Mesendoderm (in vitro differentiated cells): ENCODE data around the gene VENTX.

Experiments used
- DNase-seq: peaks from one replicate; pipeline ENCODE4 v3.0.0; 2013
- H2AK5ac ChIP-seq: 2 replicates; pipeline ENCODE4 v1.6.1; 2013; ENCODE audit warnings: low read length, inconsistent platforms
- H2BK120ac ChIP-seq: 2 replicates; pipeline ENCODE4 v1.6.1; 2013; ENCODE audit warnings: low read depth, mild to moderate bottlenecking, low read length, moderate library complexity, mixed read lengths
- H2BK15ac ChIP-seq: replicated peaks from 2 replicates; pipeline ENCODE4 v1.6.1; 2013; ENCODE audit warnings: low read depth, mild to moderate bottlenecking, moderate library complexity
- H2BK5ac ChIP-seq: 2 replicates; pipeline ENCODE4 v1.6.1; 2013; ENCODE audit warnings: low read length, inconsistent platforms
- H3K18ac ChIP-seq: 2 replicates; pipeline ENCODE4 v1.6.1; 2013; ENCODE audit warnings: mild to moderate bottlenecking, low read length, mixed read lengths
- H3K23ac ChIP-seq: one replicate; pipeline ENCODE4 v1.6.1; 2013; ENCODE audit warnings: low read length
- H3K27ac ChIP-seq: 2 replicates; pipeline ENCODE4 v1.5.1; 2013; ENCODE audit warnings: low read depth, mild to moderate bottlenecking, inconsistent platforms, low read length, moderate library complexity
- H3K27me3 ChIP-seq: 2 replicates; pipeline ENCODE4 v1.6.1; 2013; ENCODE audit warnings: low read length, control low read depth, mild to moderate bottlenecking, inconsistent platforms; ENCODE audit not compliant: insufficient read depth, poor library complexity
- H3K36me3 ChIP-seq: 2 replicates; pipeline ENCODE4 v1.6.1; 2013; ENCODE audit warnings: low read length, inconsistent platforms; ENCODE audit not compliant: control insufficient read depth, insufficient read depth
- H3K4ac ChIP-seq: one replicate; pipeline ENCODE4 v1.6.1; 2013; ENCODE audit warnings: low read depth, mild to moderate bottlenecking, low read length, moderate library complexity
- H3K4me1 ChIP-seq: 2 replicates; pipeline ENCODE4 v1.6.1; 2013; ENCODE audit warnings: low read depth, low read length, inconsistent platforms; ENCODE audit not compliant: control insufficient read depth
- H3K4me2 ChIP-seq: 2 replicates; pipeline ENCODE4 v1.6.1; 2013; ENCODE audit warnings: low read length
- H3K4me3 ChIP-seq: 2 replicates; pipeline ENCODE4 v1.5.1; 2013; ENCODE audit warnings: mild to moderate bottlenecking, low read length
- H3K56ac ChIP-seq: one replicate; pipeline ENCODE4 v1.6.1; 2013; ENCODE audit warnings: low read length
- H3K79me1 ChIP-seq: 2 replicates; pipeline ENCODE4 v1.6.1; 2013; ENCODE audit warnings: low read length, inconsistent platforms
- H3K79me2 ChIP-seq: 2 replicates; pipeline ENCODE4 v1.6.1; 2013; ENCODE audit warnings: mild to moderate bottlenecking, low read length; ENCODE audit not compliant: control insufficient read depth, insufficient read depth
- H3K9ac ChIP-seq: 2 replicates; pipeline ENCODE4 v1.6.1; 2013; ENCODE audit warnings: low read length, inconsistent platforms
- H4K5ac ChIP-seq: one replicate; pipeline ENCODE4 v1.6.1; 2013; ENCODE audit warnings: low read length
- H4K8ac ChIP-seq: one replicate; pipeline ENCODE4 v1.6.1; 2013; ENCODE audit warnings: low read depth, mild to moderate bottlenecking, control low read depth, low read length, moderate library complexity
- WGBS: extraction: QIAGEN DNeasy Blood & Tissue Kit; methylation state at CpG from one replicate; pipeline ENCODE4 v1.1.7; 2013; ENCODE audit warnings: low lambda C conversion rate, missing lambda C conversion rate; ENCODE audit not compliant: insufficient coverage; ENCODE audit errors: extremely low coverage; 5-methylcytosine and 5-hydroxymethylcytosine counted together

VENTX gene

GRCh38 chr10:133273534-133274143 is 36.0 kb downstream of the VENTX start:
- Histone ChIP-seq H3K9ac (no peak overlapping the region), H2BK15ac (no peak overlapping the region), H3K79me2 (no peaks in the 10 kb centered on the region), H3K4me1 (no peaks in the 10 kb centered on the region), H3K79me1 (no peaks in the 10 kb centered on the region), H3K27me3 (no peaks in the 10 kb centered on the region), H3K56ac (no peak overlapping the region), H3K4ac (no peak overlapping the region), H3K36me3 (no peaks in the 10 kb centered on the region), H4K8ac (no peak overlapping the region), H3K23ac (no peak overlapping the region), H2BK5ac (no peak overlapping the region), H3K4me3 (no peak overlapping the region), H3K4me2 (no peak overlapping the region), H3K18ac (no peak overlapping the region), H3K27ac (no peak overlapping the region), H2BK120ac (no peak overlapping the region), H2AK5ac (no peak overlapping the region), H4K5ac (no peak overlapping the region)
- no CpG with 5 or more reads among the region's 28 CpGs for WGBS
- no peak for DNase-seq

GRCh38 chr10:133274751-133275683 is 37.4 kb downstream of the VENTX start:
- H2BK15ac ChIP-seq = no peak overlapping the region
- no peak overlapping the region for H3K56ac ChIP-seq
- no peak overlapping the region for H2BK120ac ChIP-seq
- no peaks in the 10 kb centered on the region for H3K27me3 ChIP-seq
- no peaks in the 10 kb centered on the region for H3K4me1 ChIP-seq
- H2AK5ac ChIP-seq = no peak overlapping the region
- H3K79me2 ChIP-seq = no peaks in the 10 kb centered on the region
- H3K23ac ChIP-seq = no peak overlapping the region
- no peak overlapping the region for H4K8ac ChIP-seq
- no peak overlapping the region for H3K18ac ChIP-seq
- no peak overlapping the region for H3K27ac ChIP-seq
- H4K5ac ChIP-seq = no peak overlapping the region
- H3K79me1 ChIP-seq = no peaks in the 10 kb centered on the region
- H3K36me3 ChIP-seq = no peaks in the 10 kb centered on the region
- no peak overlapping the region for H2BK5ac ChIP-seq
- no peak for DNase-seq
- no peak overlapping the region for H3K4me3 ChIP-seq
- no peak overlapping the region for H3K4ac ChIP-seq
- H3K4me2 ChIP-seq = no peak overlapping the region
- no peak overlapping the region for H3K9ac ChIP-seq
- WGBS = no CpG with 5 or more reads among the region's 26 CpGs

- Histone ChIP-seq H2BK5ac (no peak overlapping the region), H4K5ac (no peak overlapping the region), H4K8ac (no peak overlapping the region), H2AK5ac (no peak overlapping the region), H3K79me2 (no peaks in the 10 kb centered on the region), H3K4me3 (no peak overlapping the region), H3K79me1 (no peaks in the 10 kb centered on the region), H3K23ac (no peak overlapping the region), H2BK15ac (no peak overlapping the region), H3K27ac (no peak overlapping the region), H3K36me3 (no peaks in the 10 kb centered on the region), H3K4ac (no peak overlapping the region), H3K27me3 (no peaks in the 10 kb centered on the region), H3K56ac (no peak overlapping the region), H3K4me2 (no peak overlapping the region), H3K18ac (no peak overlapping the region), H3K9ac (no peak overlapping the region), H3K4me1 (no peaks in the 10 kb centered on the region), H2BK120ac (no peak overlapping the region)
- DNase-seq = no peak
- no CpG with 5 or more reads among the region's 12 CpGs for WGBS
These were observed 38.0 kb downstream of the VENTX start for GRCh38 chr10:133275684-133276092.

GRCh38 chr10:133276100-133276434 is 38.4 kb downstream of the VENTX start:
- Histone ChIP-seq H3K23ac (no peak overlapping the region), H3K56ac (no peak overlapping the region), H3K18ac (no peak overlapping the region), H4K5ac (no peak overlapping the region), H3K79me2 (no peaks in the 10 kb centered on the region), H2AK5ac (no peak overlapping the region), H3K27me3 (no peaks in the 10 kb centered on the region), H3K9ac (no peak overlapping the region), H3K4ac (no peak overlapping the region), H3K4me2 (no peak overlapping the region), H3K36me3 (no peaks in the 10 kb centered on the region), H2BK15ac (no peak overlapping the region), H4K8ac (no peak overlapping the region), H2BK120ac (no peak overlapping the region), H3K4me1 (no peaks in the 10 kb centered on the region), H2BK5ac (no peak overlapping the region), H3K79me1 (no peaks in the 10 kb centered on the region), H3K4me3 (no peak overlapping the region), H3K27ac (no peak overlapping the region)
- no CpG with 5 or more reads among the region's 6 CpGs for WGBS
- DNase-seq = no peak

GRCh38 chr10:133276435-133277201 is 39.0 kb downstream of the VENTX start, which contains the start of gene ADAM8:
Gene ADAM8, minus strand, starts transcription at chr10:133276868. Its CDS starts 51 bp downstream, at chr10:133276817.
- H3K27ac ChIP-seq = no peak within 1 kb of the TSS
- no peak within 1 kb of the TSS for H4K8ac ChIP-seq
- H2BK120ac ChIP-seq = no peak within 1 kb of the TSS
- no peak within 1 kb of the TSS for H3K4ac ChIP-seq
- no peak within 1 kb of the TSS for H3K23ac ChIP-seq
- H2BK15ac ChIP-seq = no peak within 1 kb of the TSS
- H2BK5ac ChIP-seq = no peak within 1 kb of the TSS
- no peaks in the 10 kb centered on the region for H3K79me1 ChIP-seq
- no peak within 1 kb of the TSS for H2AK5ac ChIP-seq
- H3K4me2 ChIP-seq = peak within 1 kb of the TSS; percentile 25
- H3K79me2 ChIP-seq = no peaks in the 10 kb centered on the region
- H3K9ac ChIP-seq = no peak within 1 kb of the TSS
- peak within 1 kb of the TSS; percentile 6 for H3K56ac ChIP-seq
- H3K18ac ChIP-seq = no peak within 1 kb of the TSS
- H3K4me1 ChIP-seq = no peaks in the 10 kb centered on the region
- DNase-seq = peak; percentile 69
- no CpG with 5 or more reads among the region's 63 CpGs for WGBS
- no peaks in the 10 kb centered on the region for H3K27me3 ChIP-seq
- H4K5ac ChIP-seq = no peak within 1 kb of the TSS
- no peak within 1 kb of the TSS for H3K4me3 ChIP-seq
- no peaks in the 10 kb centered on the region for H3K36me3 ChIP-seq
